Ishikawa (cell line): ENCODE data around the gene P2RY2.

ENCODE experiments used
- CEBPB ChIP-seq: IDR thresholded peaks from 2 replicates; pipeline ENCODE4 v1.6.1; 2012
- CREB1 ChIP-seq: IDR thresholded peaks from 2 replicates; pipeline ENCODE4 v1.6.1; 2012; ENCODE audit warnings: low read depth
- EGR1 ChIP-seq: IDR thresholded peaks from 2 replicates; pipeline ENCODE4 v1.6.1; 2012
- EP300 ChIP-seq: IDR thresholded peaks from 2 replicates; pipeline ENCODE4 v1.6.1; 2012; ENCODE audit warnings: borderline replicate concordance
- FOXM1 ChIP-seq: IDR thresholded peaks from 2 replicates; pipeline ENCODE4 v1.6.1; 2012; ENCODE audit warnings: low read depth, borderline replicate concordance
- NFIC ChIP-seq: IDR thresholded peaks from 2 replicates; pipeline ENCODE4 v1.6.1; 2012
- RAD21 ChIP-seq: IDR thresholded peaks from 2 replicates; pipeline ENCODE4 v1.6.1; 2012; ENCODE audit warnings: low read depth
- TAF1 ChIP-seq: IDR thresholded peaks from 2 replicates; pipeline ENCODE4 v1.6.1; 2012; ENCODE audit warnings: low read depth, mild to moderate bottlenecking
- TCF12 ChIP-seq: IDR thresholded peaks from 2 replicates; pipeline ENCODE4 v1.6.1; 2012; ENCODE audit warnings: low read depth
- TEAD4 ChIP-seq: IDR thresholded peaks from 2 replicates; pipeline ENCODE4 v1.6.1; 2012
- YY1 ChIP-seq: IDR thresholded peaks from 2 replicates; pipeline ENCODE4 v1.6.1; 2012; ENCODE audit warnings: low read depth
- ZBTB7A ChIP-seq: IDR thresholded peaks from 2 replicates; pipeline ENCODE4 v1.6.1; 2012; ENCODE audit warnings: low read depth
- TF ChIP-seq, protein P1 (sequence below): IDR thresholded peaks from 2 replicates; pipeline ENCODE4 v1.6.1; 2012
- TF ChIP-seq, protein P2 (sequence below): IDR thresholded peaks from 2 replicates; pipeline ENCODE4 v1.6.1; 2012; ENCODE audit warnings: low read depth, mild to moderate bottlenecking
- TF ChIP-seq, protein P3 (sequence below): IDR thresholded peaks from 2 replicates; pipeline ENCODE4 v1.6.1; 2012

Gene P2RY2

DNA sequence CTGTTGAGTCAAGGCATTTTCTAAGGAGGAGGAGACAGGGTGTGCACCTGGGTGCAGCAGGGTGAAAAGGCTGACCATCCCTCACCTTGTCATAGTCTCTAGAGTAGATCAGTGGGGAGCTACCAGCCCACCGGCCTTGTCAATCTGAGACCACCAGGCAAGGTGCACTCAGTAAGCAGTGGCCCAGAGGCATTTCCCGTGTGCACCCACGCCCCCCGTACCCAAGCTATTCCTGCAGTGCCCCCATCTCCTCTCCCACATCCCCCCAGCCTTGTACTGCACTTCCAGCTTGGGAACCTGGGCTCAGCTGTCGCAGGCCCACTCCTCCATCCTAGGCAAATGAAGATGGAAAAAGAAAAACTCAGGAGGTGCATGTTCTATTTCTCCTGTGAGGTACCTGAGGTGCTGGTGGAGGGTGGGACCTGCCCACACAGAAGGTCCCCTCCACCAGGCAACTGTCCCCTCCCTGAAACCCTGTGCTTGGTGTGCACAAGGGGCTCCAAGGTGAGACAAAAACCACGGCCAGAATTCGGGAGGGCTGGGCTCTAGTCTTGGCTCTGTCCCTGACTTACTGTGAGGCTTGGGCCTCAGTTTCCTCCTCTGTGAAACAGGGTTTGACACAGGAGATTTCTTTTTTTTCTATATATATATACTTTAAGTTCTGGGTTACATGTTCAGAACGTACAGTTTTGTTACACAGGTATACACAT lies 8.4 kb downstream of the P2RY2 start:
- TF ChIP-seq RAD21 (no peak), CEBPB (no peak), EGR1 (no peak), FOXM1 (no peak), NFIC (no peak), TAF1 (no peak), EP300 (no peak), TCF12 (no peak), CREB1 (no peak), ZBTB7A (no peak), YY1 (no peak), TEAD4 (no peak)
- TF ChIP-seq, protein P1, sequence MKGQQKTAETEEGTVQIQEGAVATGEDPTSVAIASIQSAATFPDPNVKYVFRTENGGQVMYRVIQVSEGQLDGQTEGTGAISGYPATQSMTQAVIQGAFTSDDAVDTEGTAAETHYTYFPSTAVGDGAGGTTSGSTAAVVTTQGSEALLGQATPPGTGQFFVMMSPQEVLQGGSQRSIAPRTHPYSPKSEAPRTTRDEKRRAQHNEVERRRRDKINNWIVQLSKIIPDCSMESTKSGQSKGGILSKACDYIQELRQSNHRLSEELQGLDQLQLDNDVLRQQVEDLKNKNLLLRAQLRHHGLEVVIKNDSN = no peak
- TF ChIP-seq, protein P2, sequence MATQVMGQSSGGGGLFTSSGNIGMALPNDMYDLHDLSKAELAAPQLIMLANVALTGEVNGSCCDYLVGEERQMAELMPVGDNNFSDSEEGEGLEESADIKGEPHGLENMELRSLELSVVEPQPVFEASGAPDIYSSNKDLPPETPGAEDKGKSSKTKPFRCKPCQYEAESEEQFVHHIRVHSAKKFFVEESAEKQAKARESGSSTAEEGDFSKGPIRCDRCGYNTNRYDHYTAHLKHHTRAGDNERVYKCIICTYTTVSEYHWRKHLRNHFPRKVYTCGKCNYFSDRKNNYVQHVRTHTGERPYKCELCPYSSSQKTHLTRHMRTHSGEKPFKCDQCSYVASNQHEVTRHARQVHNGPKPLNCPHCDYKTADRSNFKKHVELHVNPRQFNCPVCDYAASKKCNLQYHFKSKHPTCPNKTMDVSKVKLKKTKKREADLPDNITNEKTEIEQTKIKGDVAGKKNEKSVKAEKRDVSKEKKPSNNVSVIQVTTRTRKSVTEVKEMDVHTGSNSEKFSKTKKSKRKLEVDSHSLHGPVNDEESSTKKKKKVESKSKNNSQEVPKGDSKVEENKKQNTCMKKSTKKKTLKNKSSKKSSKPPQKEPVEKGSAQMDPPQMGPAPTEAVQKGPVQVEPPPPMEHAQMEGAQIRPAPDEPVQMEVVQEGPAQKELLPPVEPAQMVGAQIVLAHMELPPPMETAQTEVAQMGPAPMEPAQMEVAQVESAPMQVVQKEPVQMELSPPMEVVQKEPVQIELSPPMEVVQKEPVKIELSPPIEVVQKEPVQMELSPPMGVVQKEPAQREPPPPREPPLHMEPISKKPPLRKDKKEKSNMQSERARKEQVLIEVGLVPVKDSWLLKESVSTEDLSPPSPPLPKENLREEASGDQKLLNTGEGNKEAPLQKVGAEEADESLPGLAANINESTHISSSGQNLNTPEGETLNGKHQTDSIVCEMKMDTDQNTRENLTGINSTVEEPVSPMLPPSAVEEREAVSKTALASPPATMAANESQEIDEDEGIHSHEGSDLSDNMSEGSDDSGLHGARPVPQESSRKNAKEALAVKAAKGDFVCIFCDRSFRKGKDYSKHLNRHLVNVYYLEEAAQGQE = no peak
- TF ChIP-seq, protein P3, sequence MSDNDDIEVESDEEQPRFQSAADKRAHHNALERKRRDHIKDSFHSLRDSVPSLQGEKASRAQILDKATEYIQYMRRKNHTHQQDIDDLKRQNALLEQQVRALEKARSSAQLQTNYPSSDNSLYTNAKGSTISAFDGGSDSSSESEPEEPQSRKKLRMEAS = no peak

DNA sequence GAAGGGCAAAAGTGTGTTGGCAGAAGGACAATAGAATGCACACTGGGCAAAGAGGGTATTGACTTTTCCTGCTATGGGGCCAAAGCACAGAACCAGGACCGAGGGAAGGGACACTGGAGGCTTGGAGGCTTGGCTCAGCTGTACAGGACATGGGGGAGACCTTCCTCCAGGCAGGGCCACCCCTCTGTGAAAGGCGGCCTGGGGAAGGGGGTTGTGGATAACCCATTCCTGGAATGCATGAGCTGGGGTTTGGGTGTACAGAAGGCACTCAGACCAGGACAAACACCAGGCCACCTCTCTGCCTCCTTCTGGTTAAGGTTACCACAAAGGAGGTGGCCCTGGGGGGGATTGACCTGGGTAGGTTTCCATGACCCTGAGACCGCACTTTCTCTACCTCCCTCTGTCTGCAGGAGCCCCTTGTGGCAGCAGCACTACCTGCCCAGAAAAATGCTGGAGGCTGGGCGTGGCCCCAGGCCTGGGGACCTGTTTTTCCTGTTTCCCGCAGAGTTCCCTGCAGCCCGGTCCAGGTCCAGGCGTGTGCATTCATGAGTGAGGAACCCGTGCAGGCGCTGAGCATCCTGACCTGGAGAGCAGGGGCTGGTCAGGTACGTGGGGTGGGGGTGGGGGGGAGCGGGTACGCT lies 9.6 kb downstream of the P2RY2 start:
- TF ChIP-seq, protein P1 = no peak
- TF ChIP-seq EGR1 (no peak), NFIC (peak; percentile 62; the same call in 1 of the 2 replicates), RAD21 (peak; percentile 37; the same call in 1 of the 2 replicates), EP300 (peak; percentile 67; the same call in 1 of the 2 replicates), TCF12 (peak; percentile 83), YY1 (0 out of 2 replicates have a peak, but pooled peaks have one; percentile 61), TEAD4 (peak; percentile 69)
- TF ChIP-seq, protein P3 = peak; percentile 55
- TF ChIP-seq, protein P2 = no peak

DNA sequence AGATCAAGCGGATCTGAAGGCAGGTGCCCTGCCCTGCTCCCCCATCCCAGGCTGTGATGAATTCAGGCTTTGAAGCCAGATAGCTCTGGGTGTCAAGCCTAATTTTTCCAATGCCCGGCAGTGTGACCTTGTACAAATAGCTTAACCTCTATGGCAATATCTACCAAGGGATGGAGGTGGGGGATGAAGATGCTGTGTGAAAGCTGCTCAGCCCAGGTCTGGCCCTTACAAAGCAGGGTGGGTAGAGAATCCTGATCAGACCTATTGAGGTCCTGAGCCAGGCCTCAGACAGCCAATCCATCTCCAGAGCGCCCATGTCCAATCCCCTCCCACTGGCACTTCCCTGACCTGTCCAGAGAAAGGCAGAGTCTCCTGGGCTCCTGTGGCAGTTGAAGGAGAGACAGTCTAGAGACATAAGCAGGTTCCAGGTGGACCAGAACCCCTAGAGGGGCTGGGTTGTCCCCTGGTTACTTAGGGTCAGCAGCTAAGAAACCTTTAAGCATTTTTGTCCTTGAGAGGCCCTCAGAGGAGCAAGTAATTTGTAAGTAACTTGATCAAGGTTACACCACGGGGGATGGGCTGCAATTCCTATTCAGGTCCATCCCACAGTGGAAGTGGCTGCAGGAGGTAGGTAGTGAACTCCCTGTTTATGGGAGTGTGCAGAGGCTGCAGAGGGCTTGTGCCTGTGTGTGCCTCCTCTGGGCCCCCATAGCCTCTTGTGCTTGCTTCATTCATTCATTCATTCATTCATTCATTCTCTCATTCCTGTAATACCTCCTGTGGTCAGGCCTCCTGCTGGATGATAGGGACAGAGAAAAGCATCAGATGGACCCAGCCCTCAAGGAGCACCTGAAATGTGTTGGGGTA lies 10.4 kb downstream of the P2RY2 start:
- TF ChIP-seq CEBPB (no peak), TCF12 (no peak), RAD21 (no peak), YY1 (no peak), FOXM1 (no peak), EGR1 (no peak), ZBTB7A (no peak), TAF1 (no peak), NFIC (no peak)

DNA sequence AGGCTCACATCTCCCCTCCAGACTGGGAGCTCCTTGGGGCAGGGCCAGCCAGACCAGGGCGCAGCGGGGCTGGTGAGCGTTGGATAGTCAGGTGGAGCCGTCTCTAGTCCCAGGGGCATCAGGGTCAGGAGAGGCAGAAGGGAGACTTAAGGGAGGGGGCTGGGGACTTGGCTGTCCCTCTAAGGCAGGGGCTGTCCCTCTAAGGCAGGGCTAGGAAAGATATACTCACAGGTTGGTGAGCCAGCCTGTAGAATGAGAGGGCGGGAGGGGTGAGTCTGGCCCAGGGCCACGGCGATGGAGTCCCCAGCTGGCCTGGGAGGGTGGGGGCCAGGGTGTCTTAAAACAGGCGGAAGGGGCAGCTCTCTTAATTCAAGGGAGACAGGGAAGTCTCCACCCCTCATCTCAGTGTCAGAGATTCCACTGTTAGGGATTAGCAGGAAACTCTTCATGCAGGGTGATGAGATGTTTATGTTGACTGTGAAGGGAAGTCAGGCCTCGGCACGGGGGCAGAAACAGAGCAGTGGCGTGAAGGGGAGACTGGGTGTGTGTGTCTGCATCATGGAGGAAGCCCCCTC lies 11.3 kb downstream of the P2RY2 start:
- no peak for TF ChIP-seq RAD21
- no peak for TF ChIP-seq EP300
- no peak for TF ChIP-seq TCF12
- no peak for TF ChIP-seq TAF1
- TF ChIP-seq, protein P3 = no peak
- TF ChIP-seq CEBPB = no peak
- TF ChIP-seq YY1 = no peak
- TF ChIP-seq ZBTB7A = no peak
- no peak for TF ChIP-seq CREB1
- TF ChIP-seq, protein P1 = no peak
- no peak for TF ChIP-seq FOXM1
- TF ChIP-seq EGR1 = no peak
- TF ChIP-seq, protein P2 = no peak
- no peak for TF ChIP-seq TEAD4
